ENCODE data around the gene SORD.
"Not testable (repeated sequence)": the region's sequence is repeated elsewhere in the genome, so short reads cannot be mapped to it uniquely, and the experiment has no call there.

- TF ChIP-seq STAT6 (CRISPR knock-in tag; IDR thresholded peaks at IDR 0.05); GABPA (tag; conservative IDR thresholded peaks at IDR 0.05; ENCODE audit: low read depth); GTF2B (IDR thresholded peaks at IDR 0.05; ENCODE audit: extremely low read depth, insufficient read length); CTCF (IDR thresholded peaks at IDR 0.05 in 2 of 3, conservative IDR thresholded peaks at IDR 0.05 in 1 of 3; ENCODE audit: insufficient read depth in 2 of 3, low read depth in 1 of 3, low read length in 3 of 3); TSC22D4 (tag; IDR thresholded peaks at IDR 0.05); SMAD2 (IDR thresholded peaks at IDR 0.05; ENCODE audit: low read depth, low read length); GATA2 (CRISPR knock-in tag; IDR thresholded peaks at IDR 0.05); MXI1 (IDR thresholded peaks at IDR 0.05; ENCODE audit: low read depth, low read length): not testable (repeated sequence)
These were observed 21.3 kb downstream of the SORD start for GRCh38 chr15:45044270-45044669.

Data from K562 (cell line).